DOHH2 (cell line): ENCODE results near the gene DIMT1.

Source experiments
- CTCF ChIP-seq: fragments of 200-600 bp; sonication (generic); IDR thresholded peaks from one replicate; pipeline ENCODE4 v1.5.1; 2014; ENCODE audit warnings: antibody characterized with exemption, mild to moderate bottlenecking, low read depth, low read length; ENCODE audit not compliant: poor library complexity, severe bottlenecking
- EZH2phosphoT487 ChIP-seq: fragments of 200-600 bp; sonication (generic); IDR thresholded peaks from 2 replicates; pipeline ENCODE4 v1.6.1; 2017; ENCODE audit warnings: borderline replicate concordance, mild to moderate bottlenecking, antibody characterized with exemption, low read length, moderate library complexity, mixed read lengths

GRCh38 chr5:62419609-62420008 lies 15.9 kb upstream of the DIMT1 start:
- TF ChIP-seq CTCF (no peak), EZH2phosphoT487 (no peak)
